GM10266 (cell line): ENCODE measurements around the gene CALN1.

ENCODE experiments used
- DNase-seq: peaks from one replicate; pipeline ENCODE4 v3.0.0; 2012; ENCODE audit errors: extremely low spot score
- TF ChIP-seq, protein P1 (sequence below): IDR thresholded peaks from 2 replicates; pipeline ENCODE4 v1.5.1; 2012; ENCODE audit warnings: mild to moderate bottlenecking, low read depth; ENCODE audit not compliant: control insufficient read depth, insufficient read depth; ENCODE audit errors: missing control alignments

The CALN1 gene

DNA sequence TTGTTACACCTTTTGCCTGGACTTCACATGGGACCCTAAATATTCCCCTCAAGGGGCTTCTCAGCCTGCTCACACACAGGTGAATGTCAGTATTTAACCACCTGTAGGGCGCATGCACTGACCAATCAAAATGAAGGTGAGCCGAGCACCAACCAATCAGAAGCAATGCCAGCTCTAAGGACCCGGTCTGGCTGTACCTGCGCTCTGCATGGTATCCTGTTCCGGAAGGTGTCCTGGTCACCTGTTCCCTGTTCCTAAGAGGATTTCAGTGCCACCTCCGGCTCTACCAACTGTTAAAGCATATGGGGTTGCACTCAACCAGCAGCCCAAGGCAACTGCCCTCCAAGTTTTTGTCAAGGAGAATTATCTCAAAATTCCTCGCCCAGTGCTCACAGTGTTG is 18.4 kb upstream of the CALN1 start:
- DNase-seq: no peak
- TF ChIP-seq, protein P1, sequence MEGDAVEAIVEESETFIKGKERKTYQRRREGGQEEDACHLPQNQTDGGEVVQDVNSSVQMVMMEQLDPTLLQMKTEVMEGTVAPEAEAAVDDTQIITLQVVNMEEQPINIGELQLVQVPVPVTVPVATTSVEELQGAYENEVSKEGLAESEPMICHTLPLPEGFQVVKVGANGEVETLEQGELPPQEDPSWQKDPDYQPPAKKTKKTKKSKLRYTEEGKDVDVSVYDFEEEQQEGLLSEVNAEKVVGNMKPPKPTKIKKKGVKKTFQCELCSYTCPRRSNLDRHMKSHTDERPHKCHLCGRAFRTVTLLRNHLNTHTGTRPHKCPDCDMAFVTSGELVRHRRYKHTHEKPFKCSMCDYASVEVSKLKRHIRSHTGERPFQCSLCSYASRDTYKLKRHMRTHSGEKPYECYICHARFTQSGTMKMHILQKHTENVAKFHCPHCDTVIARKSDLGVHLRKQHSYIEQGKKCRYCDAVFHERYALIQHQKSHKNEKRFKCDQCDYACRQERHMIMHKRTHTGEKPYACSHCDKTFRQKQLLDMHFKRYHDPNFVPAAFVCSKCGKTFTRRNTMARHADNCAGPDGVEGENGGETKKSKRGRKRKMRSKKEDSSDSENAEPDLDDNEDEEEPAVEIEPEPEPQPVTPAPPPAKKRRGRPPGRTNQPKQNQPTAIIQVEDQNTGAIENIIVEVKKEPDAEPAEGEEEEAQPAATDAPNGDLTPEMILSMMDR: no peak

DNA sequence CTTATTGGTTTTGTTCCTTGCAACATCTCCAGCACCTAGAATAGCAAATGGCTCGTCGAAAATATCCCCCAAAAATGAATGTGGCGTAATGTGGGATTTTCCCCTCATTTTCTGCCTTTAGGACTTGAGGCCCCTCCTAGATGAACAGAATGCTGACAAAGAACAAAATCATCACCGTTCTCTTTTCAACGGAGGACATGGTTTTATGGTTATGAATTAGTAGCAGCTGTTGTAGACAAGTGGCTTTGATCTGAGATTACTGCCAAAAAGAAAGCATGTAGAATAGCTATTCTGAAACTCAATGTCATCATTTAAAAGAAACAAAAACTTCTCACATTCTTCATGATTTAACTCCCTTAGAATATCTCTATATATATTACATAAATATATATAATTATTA is 17.2 kb upstream of the CALN1 start:
- TF ChIP-seq, protein P1: no peak

DNA sequence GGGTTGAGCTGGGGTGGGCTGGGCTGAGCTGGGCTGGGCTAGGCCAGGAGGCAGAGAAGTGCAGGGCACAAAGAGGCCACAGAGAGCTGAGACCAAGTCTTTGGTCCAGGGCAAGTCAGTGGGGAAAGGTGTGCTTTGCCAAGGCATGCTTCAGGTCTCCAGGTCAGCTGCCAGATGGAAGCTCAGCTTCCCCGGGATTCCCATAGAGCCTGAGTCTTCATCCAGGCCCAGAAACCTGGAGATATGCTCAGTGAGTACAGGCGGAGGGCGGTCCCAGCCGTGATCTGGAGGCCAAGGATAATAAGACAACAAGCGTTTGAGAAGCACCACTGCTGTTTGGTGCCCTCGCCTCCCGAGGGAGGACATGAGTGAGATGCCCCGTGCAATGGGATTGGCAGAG is 4.7 kb upstream of the CALN1 start:
- TF ChIP-seq, protein P1: no peak
- DNase-seq: no peak

More for the DNA sequence above, 17.2 kb upstream of the CALN1 start:
- no peak for DNase-seq

DNA sequence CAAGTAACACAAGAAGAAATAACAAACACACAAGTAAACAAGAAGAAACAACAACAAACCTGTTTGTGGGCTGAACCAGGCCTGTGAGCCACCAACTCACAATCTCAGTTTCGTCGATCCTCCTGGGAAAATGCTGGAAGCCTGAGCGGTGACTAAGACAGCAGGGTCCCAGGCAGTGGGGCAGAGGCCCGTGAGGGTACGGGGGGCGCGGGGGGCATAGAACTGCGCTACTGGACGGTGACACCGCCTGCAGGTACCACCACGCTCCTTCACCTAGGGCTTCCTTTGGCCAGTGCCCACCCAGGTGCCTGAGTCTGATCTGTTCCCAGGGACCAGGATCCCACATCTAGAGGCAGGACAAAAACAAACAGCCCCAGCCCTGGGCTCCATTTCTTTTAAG is 3.4 kb upstream of the CALN1 start:
- DNase-seq: no peak
- TF ChIP-seq, protein P1: no peak

GRCh38 chr7:72413886-72414285 is 1.7 kb upstream of the CALN1 start:
- no peak for DNase-seq
- TF ChIP-seq, protein P1: no peak

- TF ChIP-seq, protein P1: no peak
- no peak for DNase-seq
Measured at GRCh38 chr7:72413290-72413689, 1.2 kb upstream of the CALN1 start.

GRCh38 chr7:72411419-72411818 is 719 bp downstream of the CALN1 start:
- TF ChIP-seq, protein P1: no peak
- DNase-seq: no peak
